OCI-LY1 (cell line): Measurements from ENCODE around the gene ARHGAP20.

Experiments
- CTCF ChIP-seq: fragments of 200-600 bp; sonication (generic), shearing (Covaris generic); IDR thresholded peaks from 2 replicates; pipeline ENCODE4 v1.5.1; 2017; ENCODE audit warnings: mild to moderate bottlenecking, antibody characterized with exemption, low read length, moderate library complexity, mixed read lengths
- EZH2 ChIP-seq: fragments of 200-600 bp; sonication (generic), shearing (Covaris generic); IDR thresholded peaks from 2 replicates; pipeline ENCODE4 v1.8.0; 2017; ENCODE audit warnings: borderline replicate concordance, mixed run types, mild to moderate bottlenecking, antibody characterized with exemption, low read length, moderate library complexity, mixed read lengths

- no peak for TF ChIP-seq EZH2
- TF ChIP-seq CTCF = no peak
Observed at GRCh38 chr11:110654456-110654855, 57.8 kb downstream of the ARHGAP20 start.
